HCT116 (cell line): Measurements from ENCODE around the gene STIM2. TPM values are rescaled to one million over a fixed set of nuclear protein-coding genes. Genes with fewer than 3 reads are reported as not detected.

ENCODE experiments used
- ATAC-seq: fragments of 200-7000 bp; cut with Tn5 transposase; 2 replicates; pipeline ENCODE4 v1.9.1; 2020; ENCODE audit warnings: mild to moderate bottlenecking, moderate library complexity
- BruUV-seq: library from RNA; stranded (reverse); fragments of 400-500 nt; replicated peaks from 2 replicates; lab custom pipeline; 2021; lab: Mats Ljungman, UMichigan
- CTCF ChIA-PET: fragments of 300-600 bp; sonication (Branson Sonifier 250); formaldehyde crosslinking; loops from one replicate; lab custom pipeline; 2021; ENCODE audit warnings: antibody characterized with exemption; lab: Charles Lee
- POLR2A ChIA-PET: fragments of 300-600, 350-600 bp; sonication (Branson Sonifier 250); formaldehyde crosslinking; loops from one replicate; lab custom pipeline; 2021; ENCODE audit warnings: antibody characterized with exemption; lab: Charles Lee
- RAD21 ChIA-PET, 2 experiments: fragments of 300-600 bp; sonication (Branson Sonifier 250); formaldehyde crosslinking; loops; one replicate each; lab custom pipeline; 2023; ENCODE audit warnings: low total read pairs in 2 of 2; ENCODE audit not compliant: uncharacterized antibody in 2 of 2, unreplicated experiment in 2 of 2, low non-redundant PET in 1 of 2; lab: Charles Lee
- DNase-seq: peaks from one replicate; pipeline ENCODE4 v3.0.0-alpha.2; 2010; ENCODE audit warnings: low read depth, low spot score
- H2AFZ ChIP-seq: fragments of 200-600 bp; shearing (Covaris generic), sonication (generic); 2 replicates; pipeline ENCODE4 v1.6.1; 2017; ENCODE audit warnings: low read depth, mixed run types, mixed read lengths, antibody characterized with exemption, low read length; ENCODE audit not compliant: poor library complexity, severe bottlenecking
- H3K27ac ChIP-seq: 2 replicates; pipeline ENCODE4 v1.5.1; 2012; ENCODE audit warnings: low read depth, low read length
- H3K27me3 ChIP-seq: fragments of 200-600 bp; sonication (generic); 2 replicates; pipeline ENCODE4 v1.6.1; 2016; ENCODE audit warnings: mixed run types, low read length, mixed read lengths; ENCODE audit not compliant: insufficient read depth
- H3K36me3 ChIP-seq, 2 experiments: fragments of 200-500 bp in 1 of 2; fragments of 200-600 bp in 1 of 2; sonication (Bioruptor generic) in 1 of 2; sonication (generic) in 1 of 2; 2 replicates each; pipeline versions ENCODE4 v1.5.1 to v1.6.1; 2014 to 2016; ENCODE audit warnings: low read length in 2 of 2, inconsistent platforms in 1 of 2, mixed read lengths in 1 of 2, mixed run types in 1 of 2; ENCODE audit not compliant: insufficient read depth in 2 of 2, control insufficient read depth in 1 of 2
- H3K4me1 ChIP-seq, 2 experiments: fragments of 200-600 bp in 1 of 2; sonication (generic) in 1 of 2; 2 replicates each; pipeline versions ENCODE4 v1.5.1 to v1.6.1; 2012 to 2017; ENCODE audit warnings: low read length in 2 of 2, inconsistent platforms in 1 of 2, mild to moderate bottlenecking in 1 of 2, mixed read lengths in 1 of 2, mixed run types in 1 of 2, moderate library complexity in 1 of 2; ENCODE audit not compliant: insufficient read depth in 2 of 2, control insufficient read depth in 1 of 2
- H3K4me2 ChIP-seq: fragments of 200-600 bp; sonication (generic); 2 replicates; pipeline ENCODE4 v1.6.1; 2017; ENCODE audit warnings: mixed run types, low read length, mixed read lengths
- H3K4me3 ChIP-seq, 2 experiments: fragments of 200-600 bp in 1 of 2; sonication (generic) in 1 of 2; replicated peaks in 1 of 2; 2 replicates each; pipeline ENCODE4 v1.5.1; 2011 to 2016; ENCODE audit warnings: low read length in 2 of 2, control low read depth in 1 of 2, low read depth in 1 of 2, mild to moderate bottlenecking in 1 of 2, mixed read lengths in 1 of 2, mixed run types in 1 of 2
- H3K79me2 ChIP-seq: fragments of 200-600 bp; sonication (generic); 2 replicates; pipeline ENCODE4 v1.6.1; 2017; ENCODE audit warnings: mild to moderate bottlenecking, mixed run types, low read length, moderate library complexity, mixed read lengths; ENCODE audit not compliant: insufficient read depth
- H3K9ac ChIP-seq: fragments of 200-600 bp; sonication (generic); 2 replicates; pipeline ENCODE4 v1.6.1; 2016; ENCODE audit warnings: low read length, mixed read lengths
- H3K9me2 ChIP-seq: fragments of 200-600 bp; sonication (generic), shearing (Covaris generic); 2 replicates; pipeline ENCODE4 v1.6.1; 2017; ENCODE audit warnings: mixed run types, mild to moderate bottlenecking, moderate library complexity; ENCODE audit not compliant: insufficient read depth
- H3K9me3 ChIP-seq, 2 experiments: fragments of 200-500 bp in 1 of 2; fragments of 200-600 bp in 1 of 2; sonication (Bioruptor generic) in 1 of 2; sonication (generic) in 1 of 2; 2 replicates each; pipeline ENCODE4 v1.6.1; 2014 to 2017; ENCODE audit warnings: low read length in 2 of 2, mixed read lengths in 2 of 2, inconsistent platforms in 1 of 2, low read depth in 1 of 2, mild to moderate bottlenecking in 1 of 2, mixed run types in 1 of 2, moderate library complexity in 1 of 2; ENCODE audit not compliant: control insufficient read depth in 1 of 2, insufficient read depth in 1 of 2
- H4K20me1 ChIP-seq: fragments of 200-600 bp; sonication (generic), shearing (Covaris generic); 2 replicates; pipeline ENCODE4 v1.6.1; 2017; ENCODE audit warnings: mixed run types, mild to moderate bottlenecking, moderate library complexity; ENCODE audit not compliant: insufficient read depth
- CBX3 ChIP-seq: IDR thresholded peaks from 2 replicates; pipeline ENCODE4 v1.6.1; 2012; ENCODE audit warnings: low read depth
- CEBPB ChIP-seq: IDR thresholded peaks from 2 replicates; pipeline ENCODE4 v1.6.1; 2012; ENCODE audit warnings: low read depth
- EGR1 ChIP-seq: IDR thresholded peaks from 2 replicates; pipeline ENCODE4 v1.6.1; 2012; ENCODE audit warnings: low read depth
- ELF1 ChIP-seq: IDR thresholded peaks from 2 replicates; pipeline ENCODE4 v1.6.1; 2012; ENCODE audit warnings: low read depth, borderline replicate concordance
- EZH2 ChIP-seq: fragments of 200-600 bp; sonication (generic); IDR thresholded peaks from 2 replicates; pipeline ENCODE4 v1.6.1; 2017; ENCODE audit warnings: antibody characterized with exemption, mixed run types
- FOSL1 ChIP-seq: IDR thresholded peaks from 2 replicates; pipeline ENCODE4 v1.6.1; 2012; ENCODE audit warnings: low read depth
- POLR2A ChIP-seq: IDR thresholded peaks from 2 replicates; pipeline ENCODE4 v1.7.0; 2011; ENCODE audit warnings: borderline replicate concordance; ENCODE audit not compliant: insufficient read depth, insufficient read length; ENCODE audit errors: extremely low read depth
- intact Hi-C: fragments of 100-400 bp; cut with micrococcal nuclease; formaldehyde crosslinking; loops from 2 replicates; pipeline ENCODE4 v1.10.0; 2022
- total RNA-seq: library from RNA; stranded (reverse); gene quantifications from one replicate; pipeline ENCODE4 v1.2.1, GENCODE V29; 2021; ENCODE audit not compliant: unreplicated experiment
- TF ChIP-seq, protein P1 (sequence below), 3 experiments: fragments of 200-600 bp in 1 of 3; sonication (generic) in 1 of 3; IDR thresholded peaks in 2 of 3; conservative IDR thresholded peaks in 1 of 3; 2 replicates each; pipeline ENCODE4 v1.5.1; 2012 to 2017; ENCODE audit warnings: low read depth in 2 of 3, low read length in 2 of 3, antibody characterized with exemption in 1 of 3, borderline replicate concordance in 1 of 3, control low read depth in 1 of 3, mild to moderate bottlenecking in 1 of 3, mixed read lengths in 1 of 3, mixed run types in 1 of 3, moderate library complexity in 1 of 3; ENCODE audit not compliant: insufficient read depth in 1 of 3

The STIM2 gene
- total RNA-seq, 1 experiment from 2014 or later: 65.9 TPM

DNA sequence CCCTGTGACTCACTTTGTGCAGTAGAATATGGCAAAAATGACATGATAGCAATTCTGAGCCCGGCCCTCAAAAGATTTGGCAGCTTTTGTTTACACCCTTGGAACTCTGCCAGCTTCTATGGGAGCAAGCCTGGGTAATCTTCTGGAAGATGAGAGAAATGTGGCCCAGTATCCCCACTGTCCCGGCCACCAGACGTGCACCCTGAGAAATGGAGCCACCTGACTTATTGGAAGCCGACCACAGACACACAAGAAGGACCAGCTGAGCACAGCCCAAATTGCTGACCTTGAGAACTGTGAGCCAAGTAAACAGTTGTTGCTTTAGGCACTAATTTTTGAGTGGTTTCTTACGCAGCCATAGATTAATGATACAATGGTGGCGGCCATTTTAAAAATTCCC, 197.0 kb downstream of the STIM2 start:
- Histone ChIP-seq H3K79me2 (no peaks in the 10 kb centered on the region), H3K4me1 (no peaks in the 10 kb centered on the region), H3K36me3 (no peaks in the 10 kb centered on the region), H2AFZ (no peak overlapping the region), H3K9me2 (no peaks in the 10 kb centered on the region), H3K9ac (no peak overlapping the region), H3K27ac (no peak overlapping the region), H4K20me1 (no peaks in the 10 kb centered on the region), H3K9me3 (no peaks in the 10 kb centered on the region), H3K4me2 (no peak overlapping the region), H3K4me3 (no peak overlapping the region), H3K27me3 (no peaks in the 10 kb centered on the region)
- TF ChIP-seq ELF1: no peak
- TF ChIP-seq EGR1: no peak
- no peak for TF ChIP-seq POLR2A
- TF ChIP-seq EZH2: no peak
- TF ChIP-seq CEBPB: no peak
- ChIA-PET POLR2A (no interaction called here), CTCF (interaction anchor here (1.1 kb wide), 1 partner anchor 37 kb away, joined by 3 read pairs; no protein-coding TSS in a partner anchor), RAD21 (no interaction called here)
- intact Hi-C loops: no loop called here
- ATAC-seq: no peak
- no TSS peak for BruUV-seq
- no peak for DNase-seq

DNA sequence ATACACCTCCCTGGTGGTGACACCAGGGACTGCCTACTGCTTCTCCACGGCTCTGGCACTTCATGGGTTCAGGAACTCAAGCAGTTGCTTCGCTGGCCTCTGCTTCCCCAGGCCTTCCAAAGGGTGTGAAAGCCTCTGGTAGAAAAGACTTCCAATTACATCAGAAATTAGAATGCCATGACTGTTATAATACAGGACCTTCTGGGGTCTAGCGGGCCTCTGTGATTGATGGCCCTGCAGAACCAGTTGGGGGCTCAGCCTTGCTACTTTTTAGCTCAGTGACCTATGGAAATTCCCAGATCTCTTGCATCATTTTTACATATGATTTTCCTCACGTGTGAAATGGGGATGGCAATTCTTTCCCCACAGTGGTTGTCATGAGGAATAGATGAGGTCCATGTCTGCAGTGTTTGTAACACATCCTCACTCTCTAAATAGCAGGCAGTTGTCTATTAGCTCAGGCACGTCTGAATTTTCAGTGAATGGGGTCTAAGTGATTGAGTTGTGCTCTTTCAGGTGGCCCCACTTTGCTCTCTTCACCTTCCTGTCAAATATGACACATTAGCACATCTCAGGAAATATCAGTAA, 198.3 kb downstream of the STIM2 start:
- CTCF ChIA-PET: no interaction called here
- BruUV-seq: no TSS peak
- H2AFZ ChIP-seq: no peak overlapping the region
- no peak overlapping the region for H3K4me3 ChIP-seq
- H3K27ac ChIP-seq: no peak overlapping the region
- RAD21 ChIA-PET: no interaction called here
- ATAC-seq: no peak
- no peaks in the 10 kb centered on the region for H3K9me3 ChIP-seq
- H3K9me2 ChIP-seq: no peaks in the 10 kb centered on the region
- no peak for DNase-seq
- H3K4me2 ChIP-seq: no peak overlapping the region
- TF ChIP-seq, protein P1, sequence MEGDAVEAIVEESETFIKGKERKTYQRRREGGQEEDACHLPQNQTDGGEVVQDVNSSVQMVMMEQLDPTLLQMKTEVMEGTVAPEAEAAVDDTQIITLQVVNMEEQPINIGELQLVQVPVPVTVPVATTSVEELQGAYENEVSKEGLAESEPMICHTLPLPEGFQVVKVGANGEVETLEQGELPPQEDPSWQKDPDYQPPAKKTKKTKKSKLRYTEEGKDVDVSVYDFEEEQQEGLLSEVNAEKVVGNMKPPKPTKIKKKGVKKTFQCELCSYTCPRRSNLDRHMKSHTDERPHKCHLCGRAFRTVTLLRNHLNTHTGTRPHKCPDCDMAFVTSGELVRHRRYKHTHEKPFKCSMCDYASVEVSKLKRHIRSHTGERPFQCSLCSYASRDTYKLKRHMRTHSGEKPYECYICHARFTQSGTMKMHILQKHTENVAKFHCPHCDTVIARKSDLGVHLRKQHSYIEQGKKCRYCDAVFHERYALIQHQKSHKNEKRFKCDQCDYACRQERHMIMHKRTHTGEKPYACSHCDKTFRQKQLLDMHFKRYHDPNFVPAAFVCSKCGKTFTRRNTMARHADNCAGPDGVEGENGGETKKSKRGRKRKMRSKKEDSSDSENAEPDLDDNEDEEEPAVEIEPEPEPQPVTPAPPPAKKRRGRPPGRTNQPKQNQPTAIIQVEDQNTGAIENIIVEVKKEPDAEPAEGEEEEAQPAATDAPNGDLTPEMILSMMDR (IDR thresholded peaks at IDR 0.05 in 2 of 3, conservative IDR thresholded peaks at IDR 0.05 in 1 of 3; ENCODE audit: borderline replicate concordance in 1 of 3, insufficient read depth in 1 of 3, low read depth in 2 of 3, low read length in 2 of 3): 0 out of 6 replicates have a peak, but pooled peaks of 2 of the 3 experiments have one; percentile 11 to 35
- no peak for TF ChIP-seq FOSL1
- TF ChIP-seq CBX3: no peak
- no peaks in the 10 kb centered on the region for H3K4me1 ChIP-seq
- no peaks in the 10 kb centered on the region for H4K20me1 ChIP-seq
- intact Hi-C loops: no loop called here
- POLR2A ChIA-PET: no interaction called here
- no peak overlapping the region for H3K9ac ChIP-seq
- H3K36me3 ChIP-seq: no peaks in the 10 kb centered on the region
- no peaks in the 10 kb centered on the region for H3K27me3 ChIP-seq
- H3K79me2 ChIP-seq: no peaks in the 10 kb centered on the region
